Measurements from ENCODE around the gene PTPRG. TPM values are rescaled to one million over a fixed set of nuclear protein-coding genes. Genes with fewer than 3 reads are reported as not detected.

PTPRG gene
- total RNA-seq, 4 donors from 2014 or later = 8.4 to 37.3 (median 14.9) TPM

DNA sequence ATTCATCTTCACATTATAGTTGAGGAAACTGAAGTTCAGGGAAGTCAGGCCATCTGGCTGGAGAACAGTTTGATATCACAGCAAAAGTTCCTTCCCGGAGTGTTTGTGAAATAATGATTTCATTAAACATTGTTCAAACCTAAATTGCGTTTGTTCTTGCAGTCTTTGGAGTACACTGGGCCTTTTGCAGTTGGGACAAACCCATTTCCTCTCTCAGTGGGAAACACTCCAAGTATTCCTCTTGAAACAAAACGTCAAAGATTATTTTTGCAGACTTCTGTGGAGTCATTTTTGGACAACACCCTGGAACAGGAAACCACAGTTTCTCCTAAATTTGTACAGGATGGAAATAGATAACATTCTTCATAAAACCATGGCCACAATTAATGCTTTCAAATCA lies 287.5 kb downstream of the PTPRG start:
- intact Hi-C loops (cut with DNase I; ENCODE audit: low total_unique reads) = no loop called here
- WGBS, 2 donors = 3 to 6% methylated on average over 3 of the region's 3 CpGs
- peak in 1 of 2 donors; percentile 39 for DNase-seq (ENCODE audit: low spot score in 2 of 2)
- H3K4me3 ChIP-seq (ENCODE audit: low read depth, poor library complexity, severe bottlenecking) = no peak overlapping the region
- TF ChIP-seq, protein P1, sequence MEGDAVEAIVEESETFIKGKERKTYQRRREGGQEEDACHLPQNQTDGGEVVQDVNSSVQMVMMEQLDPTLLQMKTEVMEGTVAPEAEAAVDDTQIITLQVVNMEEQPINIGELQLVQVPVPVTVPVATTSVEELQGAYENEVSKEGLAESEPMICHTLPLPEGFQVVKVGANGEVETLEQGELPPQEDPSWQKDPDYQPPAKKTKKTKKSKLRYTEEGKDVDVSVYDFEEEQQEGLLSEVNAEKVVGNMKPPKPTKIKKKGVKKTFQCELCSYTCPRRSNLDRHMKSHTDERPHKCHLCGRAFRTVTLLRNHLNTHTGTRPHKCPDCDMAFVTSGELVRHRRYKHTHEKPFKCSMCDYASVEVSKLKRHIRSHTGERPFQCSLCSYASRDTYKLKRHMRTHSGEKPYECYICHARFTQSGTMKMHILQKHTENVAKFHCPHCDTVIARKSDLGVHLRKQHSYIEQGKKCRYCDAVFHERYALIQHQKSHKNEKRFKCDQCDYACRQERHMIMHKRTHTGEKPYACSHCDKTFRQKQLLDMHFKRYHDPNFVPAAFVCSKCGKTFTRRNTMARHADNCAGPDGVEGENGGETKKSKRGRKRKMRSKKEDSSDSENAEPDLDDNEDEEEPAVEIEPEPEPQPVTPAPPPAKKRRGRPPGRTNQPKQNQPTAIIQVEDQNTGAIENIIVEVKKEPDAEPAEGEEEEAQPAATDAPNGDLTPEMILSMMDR (IDR thresholded peaks at IDR 0.05) = no peak
- TF ChIP-seq POLR2A (IDR thresholded peaks at IDR 0.05) = no peak

DNA sequence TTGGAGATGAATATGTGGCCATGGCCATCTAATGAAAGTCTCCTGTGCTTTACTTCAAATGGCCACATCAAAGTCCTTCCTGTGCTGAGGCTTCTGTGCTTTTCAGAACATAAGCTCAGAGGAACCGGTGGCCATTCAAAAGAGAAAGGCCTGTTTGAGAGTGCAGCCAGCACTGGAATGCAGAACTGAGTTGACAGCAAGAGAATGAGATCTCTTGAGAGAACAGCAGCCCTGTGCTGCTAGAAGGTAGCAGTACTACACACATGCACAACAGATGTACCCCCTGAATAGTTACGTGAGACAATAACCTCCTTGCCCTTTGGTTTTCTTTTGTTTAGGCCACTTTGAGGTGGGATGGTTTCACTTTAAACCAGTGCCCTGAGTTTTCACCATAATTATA lies 292.5 kb downstream of the PTPRG start:
- no peak overlapping the region for H3K4me3 ChIP-seq (ENCODE audit: low read depth, poor library complexity, severe bottlenecking)
- WGBS, 2 donors = 68 to 72% methylated on average over 2 of the region's 2 CpGs
- DNase-seq (ENCODE audit: low spot score in 2 of 2) = no peak
- intact Hi-C loops (cut with DNase I; ENCODE audit: low total_unique reads) = no loop called here
- TF ChIP-seq, protein P1 (IDR thresholded peaks at IDR 0.05) = no peak
- TF ChIP-seq POLR2A (IDR thresholded peaks at IDR 0.05) = no peak

DNA sequence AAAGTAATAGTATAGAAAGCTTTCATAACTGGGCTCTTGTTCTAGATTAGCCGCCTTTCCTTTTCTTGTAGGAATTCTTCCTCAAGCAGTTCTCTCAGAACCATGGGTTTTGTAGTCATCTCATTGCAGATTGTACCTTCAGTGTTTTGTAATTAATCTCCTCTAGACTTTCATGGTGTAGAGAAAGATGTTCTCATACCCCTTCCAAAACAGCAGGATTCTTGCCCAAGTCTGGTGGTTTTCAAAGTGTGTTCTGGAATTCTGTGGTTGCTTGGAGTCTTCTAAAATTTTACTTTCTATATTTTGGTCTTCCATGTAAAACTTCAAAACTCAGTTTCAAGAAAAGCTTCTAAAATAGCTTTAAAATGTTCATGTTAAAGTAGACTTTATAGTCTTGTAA lies 293.8 kb downstream of the PTPRG start:
- no peak for DNase-seq (ENCODE audit: low spot score in 2 of 2)
- no peak overlapping the region for H3K4me3 ChIP-seq (ENCODE audit: low read depth, poor library complexity, severe bottlenecking)
- intact Hi-C loops (cut with DNase I; ENCODE audit: low total_unique reads) = no loop called here
- no peak for TF ChIP-seq POLR2A (IDR thresholded peaks at IDR 0.05)
- TF ChIP-seq, protein P1 (IDR thresholded peaks at IDR 0.05) = no peak
- WGBS, 2 donors = 93 to 96% methylated on average over 1 of the region's 1 CpG

DNA sequence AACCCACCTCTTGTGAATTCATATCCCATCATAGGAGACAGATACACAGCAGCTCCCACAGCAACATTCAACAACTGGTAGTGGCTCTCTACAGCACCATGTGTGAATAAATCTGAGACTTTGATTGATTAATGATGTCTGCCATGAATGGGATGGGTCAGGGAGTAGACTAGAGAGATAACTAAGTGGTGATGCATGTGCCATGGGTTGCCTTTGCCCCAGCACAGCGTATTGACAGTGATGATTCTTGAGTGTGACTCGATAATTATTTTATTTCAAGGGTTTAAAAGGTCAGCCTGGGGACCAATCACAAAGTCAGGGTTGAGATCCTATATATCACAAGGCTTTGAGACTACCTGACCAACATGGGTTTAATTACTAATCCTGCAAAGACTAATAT lies 295.9 kb downstream of the PTPRG start:
- H3K4me3 ChIP-seq (ENCODE audit: low read depth, poor library complexity, severe bottlenecking) = no peak overlapping the region
- no peak for DNase-seq (ENCODE audit: low spot score in 2 of 2)
- 77 to 89% methylated on average over 2 of the region's 2 CpGs for WGBS, 2 donors
- intact Hi-C loops (cut with DNase I; ENCODE audit: low total_unique reads) = no loop called here
- TF ChIP-seq, protein P1 (IDR thresholded peaks at IDR 0.05) = no peak
- TF ChIP-seq POLR2A (IDR thresholded peaks at IDR 0.05) = no peak

DNA sequence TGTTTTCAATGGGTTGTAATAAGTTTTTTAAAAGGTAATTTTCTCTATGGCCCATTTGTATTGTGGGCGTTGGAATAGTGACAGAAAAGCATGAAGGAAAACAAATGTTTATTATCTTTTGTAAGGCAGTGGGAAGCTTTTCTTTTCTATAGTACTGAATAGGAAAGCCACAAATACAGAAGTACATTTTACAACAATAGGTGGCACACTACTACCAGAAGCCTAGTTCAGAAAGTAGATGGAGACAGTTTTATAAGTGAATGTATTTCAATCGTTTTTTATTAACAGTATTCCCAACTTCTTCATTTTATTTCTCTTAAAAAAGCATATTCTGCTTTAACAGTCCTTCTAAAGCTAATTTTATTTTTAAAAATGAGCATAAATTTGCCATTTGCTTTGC lies 296.7 kb downstream of the PTPRG start:
- intact Hi-C loops (cut with DNase I; ENCODE audit: low total_unique reads) = no loop called here
- TF ChIP-seq, protein P1 (IDR thresholded peaks at IDR 0.05) = no peak
- TF ChIP-seq POLR2A (IDR thresholded peaks at IDR 0.05) = no peak
- no peak for DNase-seq (ENCODE audit: low spot score in 2 of 2)
- 3 to 11% methylated on average over 2 of the region's 2 CpGs for WGBS, 2 donors
- no peak overlapping the region for H3K4me3 ChIP-seq (ENCODE audit: low read depth, poor library complexity, severe bottlenecking)

DNA sequence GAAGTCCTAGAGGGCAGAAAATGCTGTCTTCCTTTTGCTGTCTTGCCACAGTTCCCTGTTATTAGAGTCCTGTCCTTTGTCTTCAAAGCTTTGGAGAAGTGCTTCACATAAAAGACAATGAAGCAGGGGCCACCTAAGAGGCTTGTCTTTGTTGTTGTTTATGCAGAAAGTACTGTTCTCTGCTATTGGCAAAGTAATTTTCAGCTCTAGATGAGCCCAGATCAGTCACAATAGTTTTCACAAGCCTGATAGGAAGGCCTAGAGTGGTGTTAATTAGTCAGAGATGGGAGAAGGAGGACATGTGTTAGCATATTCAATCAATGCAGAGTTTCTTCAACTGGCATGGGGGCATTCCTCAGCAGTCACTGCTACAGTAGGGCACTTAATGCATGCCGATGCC lies 300.0 kb downstream of the PTPRG start:
- DNase-seq (ENCODE audit: low spot score in 2 of 2) = no peak
- no peak for TF ChIP-seq POLR2A (IDR thresholded peaks at IDR 0.05)
- TF ChIP-seq, protein P1 (IDR thresholded peaks at IDR 0.05) = no peak
- H3K4me3 ChIP-seq (ENCODE audit: low read depth, poor library complexity, severe bottlenecking) = no peak overlapping the region
- intact Hi-C loops (cut with DNase I; ENCODE audit: low total_unique reads) = no loop called here
- 84 to 95% methylated on average over 1 of the region's 1 CpG for WGBS, 2 donors
